ENCODE measurements around the gene SPATA16.
"Not testable (repeated sequence)": the region's sequence is repeated elsewhere in the genome, so short reads cannot be mapped to it uniquely, and the experiment has no call there.

SPATA16 gene

GRCh38 chr3:172946061-172946460 lies 195.0 kb downstream of the SPATA16 start:
- no peak for DNase-seq (ENCODE audit: low spot score)

DNA sequence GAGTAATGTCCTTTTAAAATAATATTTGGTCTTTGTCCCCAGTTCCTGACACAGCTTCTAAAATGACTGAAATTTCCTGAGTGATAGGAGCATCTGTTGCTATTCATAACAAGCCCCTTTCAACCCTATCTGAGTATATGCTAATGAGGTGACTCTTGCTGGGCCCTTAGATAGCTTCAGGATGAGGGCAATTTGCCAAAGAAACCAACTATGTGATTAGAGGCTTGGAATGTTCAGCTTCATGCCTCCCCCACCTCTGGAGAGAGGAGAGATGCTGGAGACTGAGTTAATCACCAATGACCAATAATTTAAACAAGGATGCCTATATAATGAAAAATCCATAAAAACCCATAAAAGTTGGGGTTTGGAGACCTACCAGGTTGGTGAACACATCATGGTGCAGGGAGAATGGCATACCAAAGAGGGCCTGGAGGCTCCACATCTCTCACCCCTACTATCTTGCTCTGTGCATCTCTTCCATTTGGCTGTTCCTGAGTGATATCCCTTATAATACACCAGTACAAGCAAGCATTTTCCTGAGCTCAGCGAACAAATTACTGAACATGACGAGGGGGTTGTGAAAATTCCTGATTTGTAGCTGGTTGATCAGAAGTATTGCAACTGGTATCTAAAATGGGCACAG lies 201.3 kb downstream of the SPATA16 start:
- DNase-seq (ENCODE audit: low spot score) = no peak

DNA sequence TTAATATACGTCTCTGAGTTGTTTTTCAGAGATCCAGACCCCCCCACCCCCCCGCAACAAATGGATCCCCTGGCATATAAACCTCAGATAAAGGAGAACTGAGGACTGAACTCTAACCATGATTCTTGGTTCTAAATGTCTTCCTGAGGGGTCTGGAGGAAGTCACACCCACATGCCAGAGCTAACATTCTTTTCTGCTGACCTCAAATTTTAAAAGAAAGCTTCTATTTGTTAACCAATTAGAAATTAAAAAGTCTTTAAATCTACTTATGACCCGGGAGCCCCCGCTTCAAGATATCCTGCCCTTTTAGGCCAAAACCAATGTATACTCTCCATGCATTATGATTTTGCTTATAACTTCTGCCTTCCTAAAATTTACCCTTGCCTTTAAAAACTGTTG lies 202.2 kb downstream of the SPATA16 start:
- DNase-seq (ENCODE audit: low spot score) = no peak

- no peak for DNase-seq (ENCODE audit: low spot score)
Measured at GRCh38 chr3:172931746-172932285, 209.2 kb downstream of the SPATA16 start.

DNA sequence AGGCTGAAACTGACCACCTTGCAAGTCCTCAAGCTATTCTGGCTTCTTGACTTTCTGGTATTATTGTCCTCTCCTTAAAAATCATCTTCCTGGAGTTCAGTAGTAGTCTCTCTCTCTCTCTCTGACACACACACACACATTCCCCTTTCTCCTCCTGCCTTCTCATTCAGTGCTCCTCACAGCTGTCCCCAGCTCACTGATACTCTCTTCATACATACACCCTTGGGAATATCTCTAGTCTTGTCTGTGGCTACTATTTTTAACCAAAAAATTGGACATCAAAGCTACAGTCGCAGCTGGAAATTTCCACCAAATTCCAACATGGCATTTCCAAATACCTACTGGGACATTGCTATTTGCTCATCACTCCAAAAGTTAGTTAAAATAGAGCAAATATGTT lies 211.6 kb downstream of the SPATA16 start:
- no peak for DNase-seq (ENCODE audit: low spot score)

GRCh38 chr3:172924546-172924945 lies 216.5 kb downstream of the SPATA16 start:
- no peak for DNase-seq (ENCODE audit: low spot score)

DNA sequence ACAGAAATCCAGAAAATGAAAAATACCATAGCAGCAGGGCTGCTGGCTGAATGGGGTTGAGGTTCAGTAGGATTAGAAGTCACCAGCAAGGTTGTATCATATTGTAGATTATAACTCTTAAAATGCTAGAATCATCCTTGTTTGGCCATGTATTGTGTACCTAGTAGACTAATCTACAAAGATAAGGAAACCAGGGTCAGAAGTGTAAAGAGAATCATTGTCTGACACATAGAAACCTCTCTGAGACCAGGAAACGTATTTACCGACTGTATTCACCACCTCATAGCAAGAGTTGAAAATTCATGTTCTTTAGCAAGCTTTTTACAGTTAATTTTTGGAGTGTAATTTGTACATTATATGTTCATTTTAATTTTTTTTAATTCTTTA lies 221.7 kb downstream of the SPATA16 start:
- no peak for DNase-seq (ENCODE audit: low spot score)

DNA sequence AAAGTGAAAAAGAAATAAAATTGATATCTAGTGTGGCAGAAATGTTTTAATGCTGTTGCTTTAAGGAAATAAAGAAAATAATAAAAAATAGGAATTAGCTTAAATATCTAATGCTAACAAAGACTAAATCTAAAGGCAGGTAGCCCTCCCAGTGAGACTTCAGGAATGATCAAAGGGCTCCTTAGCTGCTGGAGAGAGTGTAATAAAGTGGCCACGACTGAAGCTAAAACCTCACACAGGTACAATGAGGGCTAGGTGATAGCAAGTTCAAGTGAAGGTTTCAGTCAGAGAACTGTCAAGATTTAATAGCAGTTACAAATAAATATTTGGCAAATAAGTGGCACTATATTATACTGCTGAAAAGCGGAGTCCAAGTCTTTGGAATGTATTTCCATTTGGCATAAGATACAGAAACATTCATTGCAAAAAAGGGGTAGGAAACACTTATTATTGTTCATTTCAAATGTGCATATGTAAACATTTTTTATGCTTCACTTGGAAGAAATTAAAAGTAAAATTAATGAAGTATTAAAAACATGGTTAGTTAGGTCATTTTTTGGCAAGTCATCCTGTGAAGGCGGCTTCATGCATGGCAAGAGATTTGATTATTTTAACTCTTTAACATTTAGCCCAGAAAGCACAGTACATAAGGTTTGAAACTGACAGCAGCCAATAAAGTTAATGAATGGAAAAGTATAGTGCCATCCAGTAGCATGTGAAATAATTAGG lies 222.3 kb downstream of the SPATA16 start:
- DNase-seq (ENCODE audit: low spot score) = no peak

- peak; percentile 5 for DNase-seq (ENCODE audit: low spot score)
Measured at GRCh38 chr3:172918165-172918564, 222.9 kb downstream of the SPATA16 start.

DNA sequence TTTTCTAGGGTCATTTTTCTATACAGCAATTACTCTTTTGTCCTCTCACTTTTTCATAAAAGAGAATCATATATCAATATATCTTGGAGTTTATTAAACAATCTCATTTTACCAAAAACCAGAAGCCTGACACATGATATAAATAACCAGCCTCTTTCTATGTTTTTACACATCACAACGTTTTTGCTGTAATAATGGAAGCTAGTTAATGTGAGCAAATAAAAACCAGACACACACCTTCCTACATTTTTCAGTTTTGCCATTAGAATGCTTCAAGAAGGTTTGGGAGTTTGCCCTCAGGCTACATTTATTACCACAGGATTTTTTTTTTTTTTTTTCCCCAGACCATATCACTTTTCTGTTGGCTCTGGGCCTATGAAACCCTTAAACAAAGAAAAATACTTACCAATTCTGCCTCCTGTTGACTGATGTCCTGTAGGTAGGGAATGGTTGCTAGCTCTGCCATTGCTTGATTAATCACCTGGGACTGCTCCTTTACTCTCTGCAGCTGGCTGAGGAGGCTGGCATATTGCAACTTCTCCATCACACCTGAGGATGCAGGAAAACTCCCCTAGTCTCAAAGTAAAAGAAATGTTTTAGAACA lies 225.0 kb downstream of the SPATA16 start:
- DNase-seq (ENCODE audit: low spot score) = no peak

DNA sequence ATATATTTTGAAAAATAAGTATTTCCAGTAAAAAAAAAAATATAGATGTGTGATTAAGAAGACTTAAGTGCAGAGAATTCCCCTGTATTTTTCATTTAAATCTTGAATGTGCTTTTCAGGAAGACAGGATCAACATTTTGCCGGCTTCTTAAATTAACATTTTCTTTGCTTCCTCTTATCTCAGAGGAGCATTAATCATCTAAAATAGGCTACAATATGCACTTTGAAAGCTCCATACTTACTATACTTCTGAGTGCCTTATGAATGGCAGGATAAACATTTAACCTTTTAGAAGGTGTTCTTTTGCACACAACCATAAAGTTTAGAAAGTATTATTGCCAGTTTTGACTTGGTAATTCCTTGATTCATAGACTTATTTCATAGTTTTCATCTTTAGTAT lies 226.2 kb downstream of the SPATA16 start:
- DNase-seq (ENCODE audit: low spot score) = no peak

GRCh38 chr3:172913911-172914655 lies 227.0 kb downstream of the SPATA16 start:
- no peak for DNase-seq (ENCODE audit: low spot score)

- no peak for DNase-seq (ENCODE audit: low spot score)
Measured at GRCh38 chr3:172911142-172911541, 229.9 kb downstream of the SPATA16 start.

GRCh38 chr3:172908771-172909270 lies 232.2 kb downstream of the SPATA16 start:
- DNase-seq (ENCODE audit: low spot score) = no peak

DNA sequence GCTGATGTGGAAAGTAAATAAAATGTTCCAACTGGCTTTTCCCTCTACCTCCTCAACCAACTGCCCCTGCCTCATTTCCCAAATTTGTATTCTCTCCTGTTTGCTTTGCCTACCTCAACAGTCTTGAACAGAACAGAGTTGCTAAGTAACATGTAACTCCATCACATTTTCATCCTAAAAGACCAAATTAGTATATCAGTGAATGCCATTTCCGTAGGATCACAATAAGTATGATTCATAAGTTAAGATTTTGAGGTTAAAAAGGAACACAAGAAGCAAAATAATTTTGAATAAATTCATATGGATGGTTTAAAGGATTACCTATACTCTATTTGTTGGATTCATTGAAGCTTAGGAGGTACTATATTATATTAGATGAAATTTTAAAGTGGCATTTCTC lies 235.6 kb downstream of the SPATA16 start:
- peak; percentile 5 for DNase-seq (ENCODE audit: low spot score)

DNA sequence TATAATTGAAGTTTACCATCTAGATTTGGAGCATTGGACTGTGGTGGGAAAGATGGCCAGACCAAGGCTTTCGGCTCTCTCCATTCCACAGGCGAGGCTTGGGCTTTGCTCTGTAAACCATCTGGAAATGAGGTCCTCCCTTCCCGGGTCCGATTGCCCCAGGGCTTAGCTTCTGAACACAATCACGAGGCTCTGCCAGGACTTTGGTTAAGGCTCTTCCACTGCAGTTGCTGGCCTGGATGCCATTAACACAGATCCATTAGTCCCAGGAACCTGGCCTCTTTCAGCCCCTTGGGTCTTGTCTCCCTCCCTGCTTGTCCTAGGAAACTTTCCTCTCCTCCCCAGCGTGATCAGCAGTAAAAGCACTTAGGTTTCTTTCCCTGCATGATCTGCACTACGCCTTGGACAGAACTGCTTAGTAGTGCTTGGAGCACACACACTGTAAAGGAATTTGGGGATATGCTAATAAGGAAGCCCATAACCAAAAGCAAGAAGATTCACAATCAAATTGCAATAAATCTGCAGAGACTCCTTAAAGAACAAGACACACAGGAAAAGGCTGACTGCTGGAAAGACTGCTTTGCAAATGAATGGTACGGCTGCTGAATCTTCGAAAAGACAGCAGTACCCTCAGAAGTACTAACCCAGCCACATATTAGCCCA lies 236.2 kb downstream of the SPATA16 start:
- peak; percentile 14 for DNase-seq (ENCODE audit: low spot score)

DNA sequence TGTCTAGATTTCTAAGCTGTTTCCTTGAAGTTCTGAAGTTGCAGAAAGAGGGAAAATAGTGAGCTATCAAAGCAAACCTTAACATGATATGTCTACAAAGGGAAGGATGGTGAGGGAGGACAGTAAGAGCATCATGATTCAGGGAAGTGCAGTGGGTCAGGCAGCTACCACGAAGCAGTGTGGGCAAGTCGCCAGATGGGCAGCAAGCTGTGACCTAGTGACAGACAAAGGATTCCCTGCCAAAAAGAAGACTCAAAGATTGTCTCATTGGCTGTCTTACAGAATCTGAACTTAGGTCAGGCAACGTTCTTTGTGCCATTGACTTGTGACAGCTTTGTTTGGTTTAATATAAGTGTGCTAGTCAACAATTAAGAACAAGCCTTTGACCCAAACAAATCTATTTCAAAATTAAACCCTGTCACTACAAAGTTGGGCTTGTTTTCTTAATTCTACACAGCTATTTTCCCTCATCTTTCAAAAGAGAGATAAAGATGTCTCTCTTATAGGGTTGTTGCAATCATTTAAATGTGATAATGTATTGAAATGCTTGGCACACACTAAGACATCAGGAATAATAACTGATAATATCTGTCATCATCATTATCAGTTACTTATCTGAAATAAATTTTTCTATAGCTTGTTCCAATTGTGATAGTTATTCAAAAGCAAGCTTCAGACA lies 237.3 kb downstream of the SPATA16 start:
- no peak for DNase-seq (ENCODE audit: low spot score)

DNA sequence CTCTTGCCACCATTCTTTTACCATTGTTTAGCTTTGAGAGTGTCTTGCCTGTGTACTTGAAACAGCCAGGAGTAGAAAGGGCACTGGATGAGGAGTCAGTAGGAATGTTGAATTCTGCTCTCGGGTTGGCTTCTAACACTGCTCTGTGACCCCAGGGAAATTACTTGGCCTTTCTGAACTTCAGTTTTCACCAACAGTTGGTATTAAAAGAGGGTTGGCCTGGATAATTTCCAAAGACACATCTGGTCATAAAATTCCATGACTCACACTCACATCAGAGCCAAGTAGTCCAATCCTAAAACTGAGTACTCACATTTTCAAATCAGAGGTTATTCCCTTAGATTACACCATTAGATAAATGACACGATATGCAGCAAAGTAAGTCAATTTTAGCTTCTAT lies 248.9 kb downstream of the SPATA16 start:
- DNase-seq (ENCODE audit: low spot score) = peak; percentile 6

DNA sequence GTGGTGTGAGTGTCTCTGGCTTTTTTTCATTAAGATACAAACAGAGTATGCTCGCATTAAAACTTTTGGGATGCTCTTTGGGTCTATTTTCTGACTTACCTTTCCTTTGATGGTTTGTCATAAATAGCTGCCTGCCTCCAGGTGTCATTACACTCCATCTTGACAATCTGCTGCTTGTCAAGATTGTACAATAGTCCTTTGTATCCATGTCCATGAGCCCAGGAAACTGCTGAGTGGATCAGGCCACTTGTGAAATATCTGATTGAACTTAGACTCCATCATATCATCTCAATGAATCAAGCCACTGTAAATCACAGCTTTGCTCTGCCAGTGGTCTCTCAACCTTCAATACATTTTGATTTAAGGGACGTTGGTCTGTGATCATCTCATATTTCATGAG lies 255.3 kb downstream of the SPATA16 start:
- no peak for DNase-seq (ENCODE audit: low spot score)

- DNase-seq (ENCODE audit: low spot score) = no peak
Measured at GRCh38 chr3:172882563-172882962, 258.5 kb downstream of the SPATA16 start.

DNA sequence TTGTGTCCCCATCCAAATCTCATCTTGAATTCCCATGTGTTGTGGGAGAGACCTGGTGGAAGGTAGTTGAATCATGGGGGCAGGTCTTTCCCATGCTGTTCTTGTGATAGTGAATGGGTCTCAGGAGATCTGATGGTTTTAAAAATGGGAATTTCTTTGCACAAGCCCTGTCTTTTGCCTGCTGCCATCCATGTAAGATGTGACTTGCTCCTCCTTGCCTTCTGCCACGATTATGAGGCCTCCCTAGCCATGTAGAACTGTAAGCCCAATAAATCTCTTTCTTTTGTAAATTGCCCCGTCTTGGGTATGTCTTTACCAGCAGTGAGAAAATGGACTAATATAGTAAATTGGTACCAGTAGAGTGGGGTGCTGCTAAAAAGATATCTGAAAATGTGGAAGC lies 261.7 kb downstream of the SPATA16 start:
- DNase-seq (ENCODE audit: low spot score) = not testable (repeated sequence)
